ENCODE data around the gene TMEM63A. TPM values are rescaled to one million over a fixed set of nuclear protein-coding genes. Genes with fewer than 3 reads are reported as not detected.
A peak's percentile ranks its signal among the peaks of the same experiment; 100 is the strongest.

The TMEM63A gene
- total RNA-seq, 1 donor from 2014 or later = 24.8 TPM

- H3K4me1 Mint-ChIP-seq = peaks cover 22% of the 10 kb centered on the region
- peak overlapping the region; percentile 69 for H3K27ac Mint-ChIP-seq (ENCODE audit: unreplicated experiment)
- DNase-seq (ENCODE audit: low read depth, low spot score) = no peak
- TF ChIP-seq CTCF (conservative IDR thresholded peaks at IDR 0.05) = no peak
- peaks cover 4% of the 10 kb centered on the region for H3K36me3 Mint-ChIP-seq (ENCODE audit: low read depth)
- no peaks in the 10 kb centered on the region for H3K9me3 Mint-ChIP-seq
- H3K4me3 Mint-ChIP-seq = no peak overlapping the region
- peaks cover 4% of the 10 kb centered on the region for H3K27me3 Mint-ChIP-seq (ENCODE audit: low read depth)
Measured at GRCh38 chr1:225914391-225914790, 32.2 kb upstream of the TMEM63A start.

- peak; percentile 92 for TF ChIP-seq CTCF (conservative IDR thresholded peaks at IDR 0.05)
- Mint-ChIP-seq H3K27ac (ENCODE audit: unreplicated experiment) (no peak overlapping the region), H3K4me1 (peaks cover 22% of the 10 kb centered on the region), H3K9me3 (no peaks in the 10 kb centered on the region), H3K36me3 (ENCODE audit: low read depth) (no peaks in the 10 kb centered on the region), H3K27me3 (ENCODE audit: low read depth) (peaks cover 4% of the 10 kb centered on the region), H3K4me3 (no peak overlapping the region)
- peak; percentile 68 for DNase-seq (ENCODE audit: low read depth, low spot score)
Measured at GRCh38 chr1:225911191-225912130, 29.3 kb upstream of the TMEM63A start.

DNA sequence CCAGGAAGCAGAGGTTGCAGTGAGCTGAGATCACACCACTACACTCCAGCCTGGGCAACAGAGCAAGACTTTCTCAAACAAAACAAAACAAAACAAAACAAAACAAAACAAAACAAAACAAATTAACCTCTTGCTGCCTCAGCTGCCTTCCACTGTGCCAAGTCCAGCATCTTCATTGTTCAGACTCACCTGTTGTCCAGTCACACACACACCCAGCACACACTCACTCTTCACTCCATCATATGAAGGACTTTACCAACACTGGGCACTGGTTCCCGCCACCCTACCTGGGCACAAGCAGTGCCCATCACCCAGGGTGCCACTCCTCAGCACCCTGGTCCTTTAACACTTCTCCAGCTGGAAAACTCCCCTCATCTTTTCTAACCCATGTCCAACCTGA is 27.3 kb upstream of the TMEM63A start:
- TF ChIP-seq CTCF (conservative IDR thresholded peaks at IDR 0.05) = no peak
- H3K4me1 Mint-ChIP-seq = peaks cover 5% of the 10 kb centered on the region
- H3K4me3 Mint-ChIP-seq = no peak overlapping the region
- DNase-seq (ENCODE audit: low read depth, low spot score) = no peak
- H3K27me3 Mint-ChIP-seq (ENCODE audit: low read depth) = peaks cover 4% of the 10 kb centered on the region
- no peaks in the 10 kb centered on the region for H3K36me3 Mint-ChIP-seq (ENCODE audit: low read depth)
- H3K27ac Mint-ChIP-seq (ENCODE audit: unreplicated experiment) = no peak overlapping the region
- H3K9me3 Mint-ChIP-seq = no peaks in the 10 kb centered on the region

GRCh38 chr1:225908773-225909172 is 26.6 kb upstream of the TMEM63A start:
- no peak overlapping the region for H3K4me3 Mint-ChIP-seq
- H3K4me1 Mint-ChIP-seq = peaks cover 5% of the 10 kb centered on the region
- H3K36me3 Mint-ChIP-seq (ENCODE audit: low read depth) = no peaks in the 10 kb centered on the region
- peaks cover 4% of the 10 kb centered on the region for H3K27me3 Mint-ChIP-seq (ENCODE audit: low read depth)
- DNase-seq (ENCODE audit: low read depth, low spot score) = no peak
- no peaks in the 10 kb centered on the region for H3K9me3 Mint-ChIP-seq
- H3K27ac Mint-ChIP-seq (ENCODE audit: unreplicated experiment) = no peak overlapping the region
- no peak for TF ChIP-seq CTCF (conservative IDR thresholded peaks at IDR 0.05)

DNA sequence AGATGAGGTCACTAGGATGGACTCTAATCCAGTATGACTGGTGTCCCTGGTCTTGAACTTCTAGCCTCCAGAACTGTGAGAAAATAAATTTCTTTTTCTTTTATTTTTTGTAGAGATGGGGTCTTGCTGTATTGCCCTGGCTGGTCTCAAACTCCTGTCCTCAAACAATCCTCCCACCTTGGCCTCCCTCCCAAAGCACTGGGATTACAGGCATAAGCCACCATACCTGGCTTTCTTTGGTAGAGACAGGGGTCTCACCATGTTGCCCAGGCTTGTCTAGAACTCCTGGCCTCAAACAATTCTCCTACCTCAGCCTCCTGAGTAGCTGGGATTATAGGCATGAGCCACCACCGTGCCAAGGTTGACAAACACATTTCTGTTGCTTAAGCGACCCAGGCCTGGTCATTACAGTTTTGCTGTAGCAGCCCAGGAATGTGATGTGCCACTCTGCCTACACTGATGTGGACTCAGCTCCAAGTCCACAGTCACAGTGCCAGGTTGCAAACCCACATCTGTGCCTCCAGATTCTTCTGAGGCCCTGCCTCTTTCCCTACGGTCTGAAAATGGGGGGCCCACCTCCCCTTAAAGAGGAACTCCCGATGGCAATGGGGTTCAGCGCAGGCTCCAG is 25.9 kb upstream of the TMEM63A start:
- Mint-ChIP-seq H3K36me3 (ENCODE audit: low read depth) (no peaks in the 10 kb centered on the region), H3K4me3 (no peak overlapping the region), H3K27me3 (ENCODE audit: low read depth) (peaks cover 4% of the 10 kb centered on the region), H3K9me3 (no peaks in the 10 kb centered on the region), H3K27ac (ENCODE audit: unreplicated experiment) (no peak overlapping the region), H3K4me1 (peaks cover 5% of the 10 kb centered on the region)
- no peak for TF ChIP-seq CTCF (conservative IDR thresholded peaks at IDR 0.05)
- no peak for DNase-seq (ENCODE audit: low read depth, low spot score)
